HEK293T (cell line): Measurements from ENCODE around the gene PRSS57.

Experiments
- BHLHE40 ChIP-seq: fragments of 450-650 bp; IDR thresholded peaks from 2 replicates; pipeline ENCODE4 v1.6.1; 2016; ENCODE audit warnings: mild to moderate bottlenecking, moderate library complexity, borderline replicate concordance
- FOXA1 ChIP-seq: fragments of 450-650 bp; IDR thresholded peaks from 2 replicates; pipeline ENCODE4 v1.6.1; 2016; ENCODE audit warnings: mild to moderate bottlenecking
- FOXM1 ChIP-seq: fragments of 450-650 bp; IDR thresholded peaks from 2 replicates; pipeline ENCODE4 v1.6.1; 2017; ENCODE audit warnings: mild to moderate bottlenecking, borderline replicate concordance
- LEF1 ChIP-seq: fragments of 450-650 bp; IDR thresholded peaks from 2 replicates; pipeline ENCODE4 v1.6.1; 2017; ENCODE audit warnings: mild to moderate bottlenecking, borderline replicate concordance
- NFRKB ChIP-seq: fragments of 450-650 bp; IDR thresholded peaks from 2 replicates; pipeline ENCODE4 v1.6.1; 2016; ENCODE audit warnings: mild to moderate bottlenecking, moderate library complexity
- SP1 ChIP-seq: fragments of 450-650 bp; IDR thresholded peaks from 2 replicates; pipeline ENCODE4 v1.6.1; 2017
- SUZ12 ChIP-seq: fragments of 450-650 bp; IDR thresholded peaks from 2 replicates; pipeline ENCODE4 v1.6.1; 2016; ENCODE audit warnings: mild to moderate bottlenecking
- TARDBP ChIP-seq: fragments of 450-650 bp; IDR thresholded peaks from 2 replicates; pipeline ENCODE4 v1.6.1; 2016
- TF ChIP-seq, protein P1 (sequence below): fragments of 450-650 bp; IDR thresholded peaks from 2 replicates; pipeline ENCODE4 v1.6.1; 2016

DNA sequence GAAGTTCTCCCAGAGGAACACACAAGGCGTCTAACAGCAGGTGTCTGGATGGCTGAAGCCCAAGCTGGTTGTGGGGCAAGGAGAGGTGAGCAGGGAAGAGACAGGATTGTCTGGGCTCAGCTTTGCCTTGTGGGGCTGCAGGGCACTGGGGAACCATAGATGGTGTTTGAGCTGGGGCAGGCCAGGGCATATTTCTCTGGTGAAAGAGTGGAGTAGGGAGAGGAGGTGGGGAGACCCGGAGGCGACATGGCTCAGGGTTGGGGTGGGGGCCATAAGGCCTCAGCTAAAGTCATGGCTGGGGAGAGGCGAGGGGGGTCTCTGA, 8.0 kb upstream of the PRSS57 start:
- TF ChIP-seq FOXA1 (no peak), SP1 (no peak), BHLHE40 (no peak), SUZ12 (no peak), LEF1 (no peak), FOXM1 (no peak), TARDBP (no peak), NFRKB (no peak)
- TF ChIP-seq, protein P1, sequence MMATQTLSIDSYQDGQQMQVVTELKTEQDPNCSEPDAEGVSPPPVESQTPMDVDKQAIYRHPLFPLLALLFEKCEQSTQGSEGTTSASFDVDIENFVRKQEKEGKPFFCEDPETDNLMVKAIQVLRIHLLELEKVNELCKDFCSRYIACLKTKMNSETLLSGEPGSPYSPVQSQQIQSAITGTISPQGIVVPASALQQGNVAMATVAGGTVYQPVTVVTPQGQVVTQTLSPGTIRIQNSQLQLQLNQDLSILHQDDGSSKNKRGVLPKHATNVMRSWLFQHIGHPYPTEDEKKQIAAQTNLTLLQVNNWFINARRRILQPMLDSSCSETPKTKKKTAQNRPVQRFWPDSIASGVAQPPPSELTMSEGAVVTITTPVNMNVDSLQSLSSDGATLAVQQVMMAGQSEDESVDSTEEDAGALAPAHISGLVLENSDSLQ, result no peak
